ENCODE results near the gene REXO4. TPM values are rescaled to one million over a fixed set of nuclear protein-coding genes. Genes with fewer than 3 reads are reported as not detected.
"Not testable (repeated sequence)": the region's sequence is repeated elsewhere in the genome, so short reads cannot be mapped to it uniquely, and the experiment has no call there.

REXO4 gene
- total and polyA plus RNA-seq, 2 of the 8 experiments (the other 6 are each of a cell fraction or from before 2014, with no cell fraction given), result 19.1 to 38.3 TPM

DNA sequence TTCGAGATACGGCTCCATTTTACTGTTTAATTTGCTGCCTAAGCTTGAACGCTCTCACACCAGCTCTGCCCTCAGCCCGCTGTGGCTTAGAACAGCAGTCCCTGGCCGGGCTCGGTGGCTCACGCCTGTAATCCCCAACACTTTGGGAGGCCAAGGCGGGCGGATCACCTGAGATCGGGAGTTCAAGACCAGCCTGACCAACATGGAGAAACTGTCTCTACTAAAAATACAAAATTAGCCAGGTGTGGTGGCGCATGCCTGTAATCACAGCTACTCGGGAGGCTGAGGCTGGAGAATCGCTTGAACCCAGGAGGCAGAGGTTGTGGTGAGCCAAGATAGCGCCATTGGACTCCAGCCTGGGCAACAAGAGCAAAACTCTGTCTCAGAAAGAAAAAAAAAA is 40.5 kb downstream of the REXO4 start:
- not testable (repeated sequence) for H3K27ac ChIP-seq (ENCODE audit: low read depth, low read length); H2BK20ac ChIP-seq (ENCODE audit: low read length); H3K56ac ChIP-seq (replicated peaks; ENCODE audit: insufficient read length, low read depth, low read length); H3K36me3 ChIP-seq (ENCODE audit: control insufficient read depth in 2 of 4, insufficient read depth in 4 of 4, low read length in 3 of 4); H3K9me3 ChIP-seq (ENCODE audit: insufficient read depth in 2 of 2, low read depth in 1 of 2, low read length in 1 of 2); H2BK120ac ChIP-seq (replicated peaks; ENCODE audit: low read depth, low read length); H3K4me1 ChIP-seq (replicated peaks in 1 of 4; ENCODE audit: control insufficient read depth in 3 of 4, insufficient read depth in 4 of 4, low read length in 3 of 4); H4K5ac ChIP-seq (ENCODE audit: insufficient read length, low read depth, low read length); H2AFZ ChIP-seq (ENCODE audit: low read length); DNase-seq (ENCODE audit: low read depth in 1 of 2, low spot score in 2 of 2); H4K8ac ChIP-seq (ENCODE audit: extremely low read depth, insufficient read depth, low read length); H3K14ac ChIP-seq (ENCODE audit: insufficient read length); H3K9ac ChIP-seq (replicated peaks in 1 of 4; ENCODE audit: extremely low read depth in 1 of 4, low read depth in 3 of 4, low read length in 3 of 4); H3K4ac ChIP-seq (replicated peaks; ENCODE audit: insufficient read length, low read depth, low read length); H4K91ac ChIP-seq (replicated peaks; ENCODE audit: insufficient read length, low read length); H2AK5ac ChIP-seq (ENCODE audit: low read depth, low read length); H3K23ac ChIP-seq (ENCODE audit: insufficient read length); FAIRE-seq; H2BK15ac ChIP-seq (ENCODE audit: low read length); H3K4me2 ChIP-seq (ENCODE audit: insufficient read depth in 1 of 2, low read depth in 2 of 2, low read length in 2 of 2); H3K18ac ChIP-seq (ENCODE audit: extremely low read depth, low read length); H3K23me2 ChIP-seq (ENCODE audit: low read depth, low read length); H2BK5ac ChIP-seq (ENCODE audit: low read depth, low read length); H3K4me3 ChIP-seq (ENCODE audit: extremely low read depth in 1 of 4, insufficient read depth in 2 of 4, low read depth in 3 of 4, low read length in 4 of 4); H3K79me1 ChIP-seq (ENCODE audit: low read depth, low read length); H2BK12ac ChIP-seq (ENCODE audit: low read depth, low read length)
- H4K20me1 ChIP-seq (replicated peaks in 1 of 2; ENCODE audit: control insufficient read depth in 1 of 2, insufficient read depth in 2 of 2, low read length in 2 of 2), result peaks cover 7 to 14% of the 10 kb centered on the region in 2 experiments
- CTCF ChIA-PET (ENCODE audit: partially characterized antibody), result interaction anchor here (0.7 to 5.4 kb wide), 8 partner anchors 13 to 163 kb away, joined by 3 to 33 read pairs (median 5); no protein-coding TSS in a partner anchor
- H3K27me3 ChIP-seq (replicated peaks in 1 of 4; ENCODE audit: control insufficient read depth in 3 of 4, extremely low read depth in 1 of 4, insufficient read depth in 3 of 4, low read length in 3 of 4), result peaks cover 0 to 11% (median 6%) of the 10 kb centered on the region in 4 experiments; a peak in 5 of 7 replicates
- POLR2A ChIA-PET (ENCODE audit: partially characterized antibody), result interaction anchor here (0.8 to 19.9 kb wide), 7 partner anchors 11 to 82 kb away, joined by 3 to 461 read pairs (median 6); partner anchors contain the start of genes CACFD1, MED22, REXO4 and RPL7A
- peaks cover 11 to 31% of the 10 kb centered on the region in 2 experiments for H3K79me2 ChIP-seq (ENCODE audit: control insufficient read depth in 1 of 2, insufficient read depth in 2 of 2, low read length in 2 of 2)
- WGBS, 2 experiments (ENCODE audit: extremely low coverage in 1 of 2, insufficient coverage in 1 of 2, insufficient read length in 1 of 2, insufficient replicate concordance in 2 of 2, low coverage in 1 of 2, low lambda C conversion rate in 2 of 2, missing lambda C conversion rate in 1 of 2), result 90% methylated on average over 14 of the region's 14 CpGs; no CpG with 5 or more reads in 1 of the 2 experiments

All from H1 (cell line).